ENCODE results near the gene NF1. TPM values are rescaled to one million over a fixed set of nuclear protein-coding genes. Genes with fewer than 3 reads are reported as not detected.
A peak's percentile ranks its signal among the peaks of the same experiment; 100 is the strongest.

The NF1 gene
- total and polyA plus RNA-seq, 2 of the 13 experiments (the other 11 are each of a cell fraction or from before 2014, with no cell fraction given): 21.5 to 26.5 TPM

DNA sequence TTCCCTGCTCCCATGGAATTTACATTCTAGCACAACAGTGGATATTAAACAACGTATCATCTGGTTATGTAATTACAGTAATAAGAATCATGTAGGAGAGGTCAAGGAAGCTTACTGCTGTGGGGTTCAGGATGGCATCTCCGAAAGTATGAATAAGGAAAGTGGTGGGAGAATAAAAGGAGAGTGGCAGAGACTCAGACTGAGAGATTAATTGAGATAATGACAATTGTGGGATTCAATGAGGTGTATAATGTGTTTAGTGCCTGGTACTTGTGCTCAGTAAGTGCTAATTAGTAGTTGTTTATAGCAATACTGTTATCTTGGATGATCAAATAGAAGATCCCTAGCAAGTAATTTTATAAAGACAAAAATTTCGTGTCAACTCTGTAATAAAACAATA lies 45.3 kb downstream of the NF1 start:
- in situ Hi-C loops (cut with HindIII; ENCODE audit: extremely low pct_ligation_motif_present, low pct_unique_long_range_greater_than_20kb): no loop called here
- peaks cover 21% of the 10 kb centered on the region for H3K79me2 ChIP-seq (ENCODE audit: insufficient read depth, low read length)
- H3K4me3 ChIP-seq (replicated peaks in 1 of 3; ENCODE audit: insufficient read depth in 1 of 3, low read depth in 2 of 3, low read length in 3 of 3): no peak overlapping the region
- no peak overlapping the region for H3K9ac ChIP-seq (ENCODE audit: insufficient read depth, low read depth, low read length)
- H3K4me2 ChIP-seq (ENCODE audit: low read depth, low read length): no peak overlapping the region
- H4K20me1 ChIP-seq (ENCODE audit: insufficient read depth, low read length): 0 out of 2 replicates have a peak, but pooled peaks cover 3% of the 10 kb centered on the region
- H3K36me3 ChIP-seq (replicated peaks in 1 of 2; ENCODE audit: control insufficient read depth in 1 of 2, insufficient read depth in 2 of 2, low read length in 2 of 2): no peaks in the 10 kb centered on the region; a peak in 1 of 5 replicates
- no peaks in the 10 kb centered on the region for H3K27me3 ChIP-seq (ENCODE audit: control insufficient read depth in 1 of 2, insufficient read depth in 2 of 2, low read length in 2 of 2)
- H3K9me3 ChIP-seq (ENCODE audit: low read length): no peaks in the 10 kb centered on the region
- intact Hi-C loops (cut with micrococcal nuclease; ENCODE audit: unreplicated experiment): no loop called here
- ATAC-seq: no peak
- TF ChIP-seq, protein P1, sequence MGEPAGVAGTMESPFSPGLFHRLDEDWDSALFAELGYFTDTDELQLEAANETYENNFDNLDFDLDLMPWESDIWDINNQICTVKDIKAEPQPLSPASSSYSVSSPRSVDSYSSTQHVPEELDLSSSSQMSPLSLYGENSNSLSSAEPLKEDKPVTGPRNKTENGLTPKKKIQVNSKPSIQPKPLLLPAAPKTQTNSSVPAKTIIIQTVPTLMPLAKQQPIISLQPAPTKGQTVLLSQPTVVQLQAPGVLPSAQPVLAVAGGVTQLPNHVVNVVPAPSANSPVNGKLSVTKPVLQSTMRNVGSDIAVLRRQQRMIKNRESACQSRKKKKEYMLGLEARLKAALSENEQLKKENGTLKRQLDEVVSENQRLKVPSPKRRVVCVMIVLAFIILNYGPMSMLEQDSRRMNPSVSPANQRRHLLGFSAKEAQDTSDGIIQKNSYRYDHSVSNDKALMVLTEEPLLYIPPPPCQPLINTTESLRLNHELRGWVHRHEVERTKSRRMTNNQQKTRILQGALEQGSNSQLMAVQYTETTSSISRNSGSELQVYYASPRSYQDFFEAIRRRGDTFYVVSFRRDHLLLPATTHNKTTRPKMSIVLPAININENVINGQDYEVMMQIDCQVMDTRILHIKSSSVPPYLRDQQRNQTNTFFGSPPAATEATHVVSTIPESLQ (CRISPR knock-in tag; conservative IDR thresholded peaks at IDR 0.05): no peak
- TF ChIP-seq HDAC1 (CRISPR knock-in tag; IDR thresholded peaks at IDR 0.05) (no peak), ZNF12 (CRISPR knock-in tag; IDR thresholded peaks at IDR 0.05) (no peak), XBP1 (CRISPR knock-in tag; IDR thresholded peaks at IDR 0.05) (no peak), ZSCAN12 (CRISPR knock-in tag; IDR thresholded peaks at IDR 0.05) (no peak), ZNF777 (CRISPR knock-in tag; IDR thresholded peaks at IDR 0.05) (no peak), MAZ (IDR thresholded peaks at IDR 0.05; ENCODE audit: borderline replicate concordance, low read depth, low read length) (no peak), MAZ (CRISPR knock-in tag; IDR thresholded peaks at IDR 0.05; ENCODE audit: low read depth) (no peak)
- H3K4me1 ChIP-seq (ENCODE audit: insufficient read depth, low read length): peaks cover 10% of the 10 kb centered on the region
- BruUV-seq (replicated peaks): TSS peak; percentile 16
- H2AFZ ChIP-seq (ENCODE audit: low read length): no peak overlapping the region
- 93% methylated on average over 3 of the region's 3 CpGs for WGBS (ENCODE audit: low lambda C conversion rate)
- ChIA-PET POLR2A (no interaction called here), CTCF (ENCODE audit: low intra/inter-chr PET ratio, low total read pairs) (no interaction called here)
- no peak for DNase-seq (ENCODE audit: low spot score)
- no peak overlapping the region for H3K27ac ChIP-seq (ENCODE audit: extremely low read length, insufficient read depth, low read length)
- no peak for FAIRE-seq

DNA sequence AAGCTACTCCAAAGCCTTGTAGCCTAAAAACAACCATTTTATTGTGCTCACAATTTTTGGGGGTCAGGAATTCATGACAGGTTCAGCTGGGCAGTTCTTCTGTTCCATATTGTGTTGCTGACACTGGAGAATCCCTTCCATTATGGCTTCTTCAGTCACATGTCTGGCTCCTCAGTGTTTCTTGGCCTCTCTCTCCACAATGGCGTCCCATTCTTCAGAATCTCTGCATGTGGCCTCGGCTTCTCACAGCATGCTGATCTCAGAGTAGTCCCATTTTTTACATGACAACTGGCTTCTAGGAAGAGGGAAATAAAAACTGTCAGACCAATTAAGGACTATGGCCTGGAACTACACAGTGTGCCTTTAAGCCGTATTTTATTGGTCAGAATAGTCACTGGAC lies 49.7 kb downstream of the NF1 start:
- H3K36me3 ChIP-seq (replicated peaks in 1 of 2; ENCODE audit: control insufficient read depth in 1 of 2, insufficient read depth in 2 of 2, low read length in 2 of 2): peaks cover 2 to 12% of the 10 kb centered on the region in 2 experiments; a peak in 2 of 5 replicates
- 0 out of 2 replicates have a peak, but pooled peaks cover 3% of the 10 kb centered on the region for H4K20me1 ChIP-seq (ENCODE audit: insufficient read depth, low read length)
- H2AFZ ChIP-seq (ENCODE audit: low read length): no peak overlapping the region
- H3K4me2 ChIP-seq (ENCODE audit: low read depth, low read length): no peak overlapping the region
- peaks cover 15% of the 10 kb centered on the region for H3K79me2 ChIP-seq (ENCODE audit: insufficient read depth, low read length)
- in situ Hi-C loops (cut with HindIII; ENCODE audit: extremely low pct_ligation_motif_present, low pct_unique_long_range_greater_than_20kb): no loop called here
- ATAC-seq: no peak
- no peak overlapping the region for H3K9ac ChIP-seq (ENCODE audit: insufficient read depth, low read depth, low read length)
- peaks cover 30% of the 10 kb centered on the region for H3K4me1 ChIP-seq (ENCODE audit: insufficient read depth, low read length)
- no peak for FAIRE-seq
- CTCF ChIA-PET (ENCODE audit: low intra/inter-chr PET ratio, low total read pairs): no interaction called here
- 78% methylated on average over 3 of the region's 3 CpGs for WGBS (ENCODE audit: low lambda C conversion rate)
- no TSS peak for BruUV-seq (replicated peaks)
- no peaks in the 10 kb centered on the region for H3K27me3 ChIP-seq (ENCODE audit: control insufficient read depth in 1 of 2, insufficient read depth in 2 of 2, low read length in 2 of 2)
- H3K9me3 ChIP-seq (ENCODE audit: low read length): no peaks in the 10 kb centered on the region
- POLR2A ChIA-PET: no interaction called here
- intact Hi-C loops (cut with micrococcal nuclease; ENCODE audit: unreplicated experiment): no loop called here
- no peak for DNase-seq (ENCODE audit: low spot score)
- H3K27ac ChIP-seq (ENCODE audit: extremely low read length, insufficient read depth, low read length): no peak overlapping the region
- H3K4me3 ChIP-seq (replicated peaks in 1 of 3; ENCODE audit: insufficient read depth in 1 of 3, low read depth in 2 of 3, low read length in 3 of 3): no peak overlapping the region
- TF ChIP-seq, protein P2, sequence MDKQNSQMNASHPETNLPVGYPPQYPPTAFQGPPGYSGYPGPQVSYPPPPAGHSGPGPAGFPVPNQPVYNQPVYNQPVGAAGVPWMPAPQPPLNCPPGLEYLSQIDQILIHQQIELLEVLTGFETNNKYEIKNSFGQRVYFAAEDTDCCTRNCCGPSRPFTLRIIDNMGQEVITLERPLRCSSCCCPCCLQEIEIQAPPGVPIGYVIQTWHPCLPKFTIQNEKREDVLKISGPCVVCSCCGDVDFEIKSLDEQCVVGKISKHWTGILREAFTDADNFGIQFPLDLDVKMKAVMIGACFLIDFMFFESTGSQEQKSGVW (CRISPR knock-in tag; IDR thresholded peaks at IDR 0.05; ENCODE audit: borderline replicate concordance): no peak
- TF ChIP-seq, protein P3, sequence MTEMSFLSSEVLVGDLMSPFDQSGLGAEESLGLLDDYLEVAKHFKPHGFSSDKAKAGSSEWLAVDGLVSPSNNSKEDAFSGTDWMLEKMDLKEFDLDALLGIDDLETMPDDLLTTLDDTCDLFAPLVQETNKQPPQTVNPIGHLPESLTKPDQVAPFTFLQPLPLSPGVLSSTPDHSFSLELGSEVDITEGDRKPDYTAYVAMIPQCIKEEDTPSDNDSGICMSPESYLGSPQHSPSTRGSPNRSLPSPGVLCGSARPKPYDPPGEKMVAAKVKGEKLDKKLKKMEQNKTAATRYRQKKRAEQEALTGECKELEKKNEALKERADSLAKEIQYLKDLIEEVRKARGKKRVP (CRISPR knock-in tag; IDR thresholded peaks at IDR 0.05): no peak
- TF ChIP-seq ZNF614 (CRISPR knock-in tag; IDR thresholded peaks at IDR 0.05; ENCODE audit: borderline replicate concordance) (no peak), FIP1L1 (IDR thresholded peaks at IDR 0.05; ENCODE audit: borderline replicate concordance, insufficient read depth, low read depth, low read length) (no peak), AKAP8 (CRISPR knock-in tag; IDR thresholded peaks at IDR 0.05) (no peak), ZNF747 (CRISPR knock-in tag; IDR thresholded peaks at IDR 0.05; ENCODE audit: borderline replicate concordance) (no peak), GZF1 (CRISPR knock-in tag; IDR thresholded peaks at IDR 0.05) (no peak)
- TF ChIP-seq, protein P4, sequence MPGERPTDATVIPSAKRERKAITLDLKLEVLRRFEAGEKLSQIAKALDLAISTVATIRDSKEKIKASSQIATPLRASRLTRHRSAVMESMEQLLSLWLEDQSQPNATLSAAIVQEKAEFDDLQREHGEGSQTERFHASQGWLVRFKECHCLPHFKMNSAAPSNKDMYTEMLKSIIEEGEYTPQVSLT (CRISPR knock-in tag; IDR thresholded peaks at IDR 0.05; ENCODE audit: borderline replicate concordance, low read depth): no peak
